K562 (cell line): ENCODE results near the gene RNF144A.

Experiments
- CBX5 ChIP-seq: IDR thresholded peaks from 2 replicates; pipeline ENCODE4 v1.6.1; 2014; ENCODE audit warnings: low read depth, borderline replicate concordance
- RHOXF2B ChIP-seq: fragments of 250-450 bp; sonication (Bioruptor Pico); conservative IDR thresholded peaks from 2 replicates; pipeline ENCODE4 v1.5.1; 2021
- TF ChIP-seq, protein P1 (sequence below): sonication (generic); formaldehyde crosslinking; IDR thresholded peaks from 2 replicates; pipeline ENCODE4 v1.8.1; 2022; ENCODE audit warnings: missing genetic modification reagents

DNA sequence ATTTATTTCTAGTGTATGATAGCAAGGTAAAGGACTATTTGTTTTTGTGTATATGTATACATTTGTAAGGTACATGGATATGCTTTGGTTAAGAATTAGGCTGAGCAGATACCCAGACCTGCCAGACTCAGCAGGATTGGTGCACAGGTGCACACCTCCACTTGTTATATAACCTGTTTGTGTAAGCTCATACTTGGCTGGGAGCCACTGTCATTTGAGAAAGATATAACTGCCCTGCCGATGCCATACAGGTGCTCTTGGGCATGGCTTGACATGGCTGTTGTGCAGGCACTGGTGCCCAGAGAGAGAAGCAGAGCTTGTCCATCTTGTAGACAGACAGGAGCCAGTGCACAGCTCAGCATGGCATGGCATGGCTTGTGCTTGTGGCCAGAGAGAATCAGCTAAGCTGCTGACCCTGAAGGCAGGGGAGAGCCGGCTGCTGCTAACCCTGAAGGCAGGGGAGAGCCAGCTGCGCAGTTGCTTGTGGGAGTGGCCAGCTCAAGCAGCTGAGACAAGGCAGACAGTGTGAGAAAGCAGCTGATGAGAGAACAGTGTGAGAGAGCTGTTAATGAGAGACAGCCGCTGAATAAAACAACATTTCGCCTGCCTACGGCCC lies 136.5 kb downstream of the RNF144A start:
- TF ChIP-seq RHOXF2B (CRISPR knock-in tag), result no peak
- no peak for TF ChIP-seq CBX5
- TF ChIP-seq, protein P1, sequence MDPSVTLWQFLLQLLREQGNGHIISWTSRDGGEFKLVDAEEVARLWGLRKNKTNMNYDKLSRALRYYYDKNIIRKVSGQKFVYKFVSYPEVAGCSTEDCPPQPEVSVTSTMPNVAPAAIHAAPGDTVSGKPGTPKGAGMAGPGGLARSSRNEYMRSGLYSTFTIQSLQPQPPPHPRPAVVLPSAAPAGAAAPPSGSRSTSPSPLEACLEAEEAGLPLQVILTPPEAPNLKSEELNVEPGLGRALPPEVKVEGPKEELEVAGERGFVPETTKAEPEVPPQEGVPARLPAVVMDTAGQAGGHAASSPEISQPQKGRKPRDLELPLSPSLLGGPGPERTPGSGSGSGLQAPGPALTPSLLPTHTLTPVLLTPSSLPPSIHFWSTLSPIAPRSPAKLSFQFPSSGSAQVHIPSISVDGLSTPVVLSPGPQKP (CRISPR knock-in tag), result no peak
